HG03520 (cell line): ENCODE measurements around the gene WWOX.

Source experiments
- ATAC-seq: cut with Tn5 transposase; IDR thresholded peaks from one replicate; pipeline ENCODE4 v1.9.1; 2021; ENCODE audit warnings: mild to moderate bottlenecking, moderate library complexity; ENCODE audit not compliant: unreplicated experiment

The WWOX gene

DNA sequence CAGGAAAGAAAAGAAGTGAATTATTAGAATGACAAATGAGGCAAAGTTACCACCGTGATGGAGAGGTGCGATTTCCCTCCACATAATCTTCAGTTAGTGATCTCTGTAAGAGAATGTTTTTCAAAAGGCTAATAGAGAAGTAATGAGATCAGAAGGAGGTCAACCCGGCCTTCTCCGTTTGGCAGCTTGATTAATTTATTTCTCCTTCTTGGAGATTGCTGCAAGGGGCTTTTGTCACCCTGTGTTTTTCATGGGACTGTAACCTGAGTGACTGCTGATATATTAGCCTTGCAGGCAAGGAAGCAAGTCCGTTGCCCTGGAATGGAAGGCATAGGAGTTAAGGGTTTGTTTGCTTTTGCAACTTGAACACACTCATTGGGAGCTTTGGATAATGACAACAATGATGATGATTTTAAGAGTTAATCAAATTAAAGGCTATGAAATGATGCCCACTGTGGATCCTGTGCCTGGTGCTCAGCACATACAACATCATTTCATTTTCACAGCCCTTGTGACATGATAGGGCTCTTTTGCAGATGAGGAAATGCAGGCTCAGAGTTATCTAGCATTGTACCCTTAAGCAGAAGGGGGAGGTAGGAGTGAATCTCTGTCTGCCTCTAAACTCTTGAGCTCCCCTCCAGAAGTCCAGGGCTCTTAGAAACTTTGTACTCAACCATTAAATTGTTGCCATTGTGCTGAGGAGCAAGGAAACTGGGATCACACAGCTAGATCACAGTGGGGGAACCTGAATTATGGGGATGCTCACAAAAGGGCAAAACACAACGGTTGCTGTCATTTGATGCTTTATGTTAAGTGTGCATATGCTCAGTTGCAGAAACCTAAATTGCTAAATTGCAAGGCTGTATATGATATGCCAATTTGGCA lies 226.3 kb downstream of the WWOX start:
- ATAC-seq, result no peak

GRCh38 chr16:78326731-78327130 lies 227.3 kb downstream of the WWOX start:
- no peak for ATAC-seq

GRCh38 chr16:78331731-78332130 lies 232.3 kb downstream of the WWOX start:
- no peak for ATAC-seq

DNA sequence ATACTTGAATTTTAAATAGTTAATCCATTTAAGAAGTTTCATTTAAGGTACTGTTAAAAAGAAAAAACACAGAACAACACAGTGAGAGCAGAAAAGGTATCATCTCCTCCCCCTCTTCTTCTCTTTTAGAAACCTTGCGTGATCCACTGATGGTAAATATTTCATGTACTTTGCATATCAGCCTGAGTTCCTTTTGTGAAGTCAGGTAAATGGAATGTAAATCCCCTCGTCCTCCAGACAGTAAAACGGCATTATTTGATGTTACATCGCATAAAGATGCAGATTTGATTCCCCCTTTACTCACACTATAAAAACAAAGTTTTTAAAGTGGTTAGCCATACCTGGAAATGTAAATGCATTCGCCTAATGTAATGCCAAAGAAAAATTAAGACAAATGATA lies 234.4 kb downstream of the WWOX start:
- no peak for ATAC-seq

DNA sequence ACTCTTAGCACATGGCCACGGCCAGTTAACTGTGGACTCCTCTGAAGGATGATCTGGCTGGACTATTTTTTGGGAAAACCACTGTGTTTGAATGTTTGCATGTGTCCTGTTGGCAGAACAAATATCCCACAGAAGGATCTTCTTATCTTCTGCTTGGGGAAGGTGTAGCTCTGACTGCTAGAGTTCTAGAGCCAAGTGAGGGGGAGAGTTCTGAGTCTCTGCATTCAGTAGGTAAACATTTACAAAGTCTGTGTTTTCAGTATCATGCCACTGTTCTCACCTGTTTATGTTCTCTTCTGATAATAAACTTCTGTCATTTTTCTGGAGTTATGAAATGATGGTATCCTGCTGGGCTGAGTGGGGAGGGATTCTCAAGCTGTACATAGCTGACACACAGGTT lies 241.1 kb downstream of the WWOX start:
- ATAC-seq, result no peak

DNA sequence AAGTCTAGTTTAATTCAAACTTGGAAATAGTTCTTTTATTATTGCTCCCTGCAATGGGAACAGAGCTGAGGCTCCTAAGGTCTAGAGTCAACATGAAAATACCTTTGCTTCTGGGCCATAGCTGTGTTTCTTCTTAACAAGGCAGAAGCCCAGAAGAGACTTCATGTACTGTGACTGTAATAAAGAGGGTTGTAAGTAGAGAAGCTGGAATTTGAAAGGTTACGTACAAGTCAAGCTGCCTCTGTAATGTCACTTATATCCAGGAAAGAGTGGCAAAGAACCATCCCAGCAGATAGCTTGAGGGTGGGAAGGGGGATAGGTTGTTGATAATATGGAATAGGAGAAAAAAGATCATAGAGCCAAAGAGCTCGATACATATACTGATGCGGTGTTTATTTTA lies 248.6 kb downstream of the WWOX start:
- no peak for ATAC-seq

DNA sequence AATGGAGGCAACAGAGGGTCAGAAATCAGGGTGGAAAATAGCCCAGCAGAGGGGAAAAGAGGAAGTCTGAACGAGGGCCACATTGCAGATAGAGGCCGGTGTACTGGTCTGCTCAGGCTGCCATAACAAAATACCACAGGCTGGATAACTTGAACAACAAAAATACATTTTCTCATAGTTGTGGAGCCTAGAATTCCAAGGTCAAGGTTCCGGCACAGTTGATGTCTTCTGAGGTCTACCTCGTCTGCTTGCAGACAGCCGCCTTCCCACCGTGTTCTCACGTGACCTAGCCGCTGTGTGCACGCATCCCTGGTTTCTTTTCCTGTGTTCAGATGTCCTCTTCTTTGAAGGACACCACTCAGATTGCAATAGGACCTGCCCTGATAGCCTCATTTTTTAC lies 249.4 kb downstream of the WWOX start:
- ATAC-seq, result no peak

GRCh38 chr16:78352184-78352583 lies 252.7 kb downstream of the WWOX start:
- no peak for ATAC-seq

DNA sequence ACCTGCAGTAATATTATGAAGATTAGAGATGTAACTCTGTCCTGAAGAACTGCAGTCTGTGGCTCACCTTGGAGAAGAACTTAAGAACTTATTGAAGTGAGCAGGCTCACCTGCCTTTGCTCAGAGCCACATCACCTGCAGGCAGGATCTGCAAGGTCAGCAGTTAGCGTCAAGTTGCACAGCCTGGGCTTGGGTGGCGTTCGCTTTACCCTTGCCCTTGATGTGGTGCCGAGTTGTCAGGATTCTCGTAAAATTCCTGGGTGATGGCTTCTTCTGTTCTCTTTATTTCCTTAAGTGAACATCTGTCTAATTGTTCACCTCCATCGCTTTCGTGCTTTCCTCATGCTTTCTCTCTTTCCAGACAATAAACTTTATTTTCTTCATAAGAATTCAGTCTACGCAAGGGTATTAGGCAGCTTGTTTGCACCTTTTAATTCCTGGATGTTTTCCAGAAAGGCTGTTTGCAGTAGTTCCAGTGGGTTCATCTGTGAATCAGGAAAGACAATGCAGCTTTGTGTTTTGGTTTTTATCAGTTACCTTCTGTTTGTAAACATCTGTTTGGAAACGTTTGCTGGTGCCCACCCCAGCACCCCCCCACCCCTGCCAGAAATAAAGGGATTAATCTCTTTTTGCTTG lies 254.3 kb downstream of the WWOX start:
- no peak for ATAC-seq

DNA sequence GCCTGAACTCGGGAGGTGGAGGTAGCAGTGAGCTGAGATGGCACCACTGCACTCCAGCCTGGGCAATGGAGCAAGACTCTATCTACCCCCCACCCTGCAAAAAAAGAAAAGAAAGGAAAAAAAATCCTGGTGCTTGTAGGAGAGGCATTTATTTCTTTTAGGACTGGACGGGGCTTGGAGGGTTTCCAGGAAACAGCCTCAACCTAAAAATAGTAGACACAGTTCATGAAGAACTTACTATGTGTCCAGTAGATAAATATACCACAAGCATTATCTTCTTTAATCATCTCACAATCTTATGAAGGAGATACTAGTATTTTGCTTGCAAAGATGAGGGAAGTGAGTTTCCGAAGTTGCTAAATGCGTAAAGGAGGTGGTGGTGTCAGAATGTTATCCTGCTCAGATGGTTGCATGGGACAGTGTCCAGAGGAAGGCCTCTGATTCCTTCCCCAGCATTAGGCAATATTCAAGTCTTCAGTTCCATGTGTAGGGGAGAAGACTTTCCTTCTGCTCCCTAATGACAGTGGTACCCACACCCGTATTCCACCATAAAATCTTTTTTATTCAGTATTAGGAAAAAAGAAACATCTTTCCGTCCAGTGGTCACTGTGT lies 263.2 kb downstream of the WWOX start:
- ATAC-seq, result no peak

GRCh38 chr16:78363843-78364555 lies 264.5 kb downstream of the WWOX start:
- no peak for ATAC-seq

GRCh38 chr16:78364556-78364880 lies 265.1 kb downstream of the WWOX start:
- no peak for ATAC-seq

- no peak for ATAC-seq
Measured at GRCh38 chr16:78365366-78365765, 265.9 kb downstream of the WWOX start.

- no peak for ATAC-seq
Measured at GRCh38 chr16:78368121-78369102, 269.0 kb downstream of the WWOX start.

DNA sequence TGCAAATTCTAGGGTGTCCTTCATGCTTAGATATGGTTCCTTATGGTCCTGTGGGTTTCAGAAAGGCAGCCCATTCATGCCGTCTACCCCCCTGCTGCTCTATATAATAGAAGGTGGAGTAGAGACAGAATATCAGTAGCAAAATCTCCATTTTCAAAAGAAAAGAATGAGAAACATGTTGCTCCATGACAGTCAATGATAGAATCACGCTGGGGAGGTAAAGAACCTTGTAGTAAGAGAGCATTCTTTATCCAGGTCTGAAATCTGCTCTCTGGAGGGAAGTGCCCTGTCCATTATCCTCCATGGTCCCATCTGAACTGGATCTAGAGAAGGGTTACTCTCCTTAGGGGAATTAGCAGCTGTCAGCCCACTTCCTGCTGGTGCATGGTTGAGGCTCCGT lies 272.8 kb downstream of the WWOX start:
- ATAC-seq, result no peak

GRCh38 chr16:78375055-78375679 lies 275.7 kb downstream of the WWOX start:
- ATAC-seq, result no peak

GRCh38 chr16:78376452-78376851 lies 277.0 kb downstream of the WWOX start:
- ATAC-seq, result no peak

DNA sequence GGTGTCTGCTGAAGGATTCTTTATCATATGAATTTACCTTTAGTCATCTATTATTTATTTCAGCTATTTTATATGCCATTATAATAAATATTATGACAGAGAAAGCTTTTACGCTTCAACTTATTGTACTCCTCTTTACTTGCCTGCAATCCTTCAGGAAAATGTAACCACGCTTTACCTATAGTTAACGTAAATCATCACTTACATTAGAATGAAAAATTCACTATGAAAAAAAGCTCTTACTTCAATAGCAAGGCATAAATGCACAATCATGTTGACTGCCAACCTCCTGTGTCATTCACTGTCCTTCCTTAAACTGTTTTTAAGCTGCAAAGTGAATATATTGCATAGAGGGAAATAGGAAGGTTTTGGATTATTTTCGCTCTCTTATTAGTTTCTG lies 277.9 kb downstream of the WWOX start:
- ATAC-seq, result no peak

DNA sequence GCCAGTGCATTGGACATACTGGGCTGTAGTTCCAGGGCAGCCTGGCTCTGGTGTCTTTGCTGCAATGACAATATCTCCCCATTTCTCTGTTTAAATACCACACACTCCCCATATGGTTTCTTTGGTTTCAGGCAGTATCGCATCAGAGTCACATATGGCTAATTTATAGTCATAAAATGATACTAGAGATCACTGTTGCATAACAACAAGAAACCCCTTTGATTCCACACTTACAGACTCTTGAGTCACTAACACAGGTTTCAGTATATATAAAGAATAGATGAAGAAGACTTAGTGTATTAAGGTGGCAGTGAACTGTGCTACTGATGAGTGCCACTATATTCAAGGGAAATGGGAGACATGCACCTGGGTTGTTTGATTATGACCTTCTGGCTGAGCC lies 281.6 kb downstream of the WWOX start:
- no peak for ATAC-seq

- ATAC-seq, result no peak
Measured at GRCh38 chr16:78383118-78383517, 283.7 kb downstream of the WWOX start.
